ENCODE measurements around the gene HNF1B.

DNA sequence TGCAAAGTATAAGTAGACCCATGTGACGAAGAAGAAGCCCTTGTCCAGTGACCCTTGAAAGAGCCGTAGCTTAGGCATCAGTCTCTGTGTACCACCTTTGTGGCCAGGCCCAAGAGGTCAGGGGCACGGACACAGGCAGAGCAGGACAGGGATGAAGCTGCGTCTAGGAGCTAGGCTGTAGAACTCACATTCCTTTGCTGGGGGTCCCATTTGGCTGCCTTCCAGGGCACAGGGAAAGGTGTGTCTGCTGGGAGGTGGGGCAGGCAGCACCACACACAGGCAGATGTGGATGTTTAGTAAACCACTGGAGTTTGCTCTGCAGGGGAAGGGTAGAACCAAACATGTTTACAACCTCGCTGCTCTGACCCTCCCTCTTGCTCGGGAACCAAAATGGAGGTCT lies 33.7 kb downstream of the HNF1B start:
- TF ChIP-seq, protein P1, sequence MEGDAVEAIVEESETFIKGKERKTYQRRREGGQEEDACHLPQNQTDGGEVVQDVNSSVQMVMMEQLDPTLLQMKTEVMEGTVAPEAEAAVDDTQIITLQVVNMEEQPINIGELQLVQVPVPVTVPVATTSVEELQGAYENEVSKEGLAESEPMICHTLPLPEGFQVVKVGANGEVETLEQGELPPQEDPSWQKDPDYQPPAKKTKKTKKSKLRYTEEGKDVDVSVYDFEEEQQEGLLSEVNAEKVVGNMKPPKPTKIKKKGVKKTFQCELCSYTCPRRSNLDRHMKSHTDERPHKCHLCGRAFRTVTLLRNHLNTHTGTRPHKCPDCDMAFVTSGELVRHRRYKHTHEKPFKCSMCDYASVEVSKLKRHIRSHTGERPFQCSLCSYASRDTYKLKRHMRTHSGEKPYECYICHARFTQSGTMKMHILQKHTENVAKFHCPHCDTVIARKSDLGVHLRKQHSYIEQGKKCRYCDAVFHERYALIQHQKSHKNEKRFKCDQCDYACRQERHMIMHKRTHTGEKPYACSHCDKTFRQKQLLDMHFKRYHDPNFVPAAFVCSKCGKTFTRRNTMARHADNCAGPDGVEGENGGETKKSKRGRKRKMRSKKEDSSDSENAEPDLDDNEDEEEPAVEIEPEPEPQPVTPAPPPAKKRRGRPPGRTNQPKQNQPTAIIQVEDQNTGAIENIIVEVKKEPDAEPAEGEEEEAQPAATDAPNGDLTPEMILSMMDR (conservative IDR thresholded peaks at IDR 0.05), result no peak
- no peak for TF ChIP-seq ZFX (IDR thresholded peaks at IDR 0.05)

All from C4-2B (cell line).